ENCODE results near the gene PPP1R15B.

The PPP1R15B gene

DNA sequence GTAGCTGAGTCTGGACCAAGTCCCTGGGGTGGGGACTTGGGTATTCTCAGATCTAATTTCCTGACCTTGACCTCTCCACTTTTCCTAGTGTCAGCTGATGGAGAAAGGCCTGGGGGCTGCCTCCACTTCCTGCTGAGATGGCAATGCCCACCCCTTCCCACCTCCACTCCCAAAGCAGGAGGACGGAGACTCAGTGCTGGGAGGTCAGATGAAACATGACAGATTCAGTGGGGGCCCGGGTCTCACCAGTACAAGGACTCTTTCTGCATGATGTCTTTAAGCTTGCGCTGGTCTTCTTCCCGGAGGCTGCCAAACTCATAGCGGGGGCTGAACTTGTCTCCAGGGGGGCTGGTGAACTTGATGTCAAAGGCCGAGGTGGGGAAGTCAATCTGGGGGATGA, 35.6 kb upstream of the PPP1R15B start:
- H4K20me1 ChIP-seq (ENCODE audit: low read depth, low read length): no peaks in the 10 kb centered on the region
- no peak overlapping the region for H3K4me2 ChIP-seq (ENCODE audit: low read depth, low read length, poor library complexity, severe bottlenecking)
- no peak overlapping the region for H3K27ac ChIP-seq (ENCODE audit: low read depth, low read length)
- H3F3A ChIP-seq (ENCODE audit: insufficient read depth): no peaks in the 10 kb centered on the region
- no peak overlapping the region for H3K4me3 ChIP-seq (ENCODE audit: insufficient read depth, low read length, poor library complexity, severe bottlenecking)
- no peaks in the 10 kb centered on the region for H3K9me3 ChIP-seq (ENCODE audit: insufficient read depth, low read length)
- H3K9ac ChIP-seq (ENCODE audit: low read length): no peak overlapping the region
- H3K27me3 ChIP-seq (ENCODE audit: low read length): no peaks in the 10 kb centered on the region
- no peaks in the 10 kb centered on the region for H3K9me2 ChIP-seq (replicated peaks; ENCODE audit: insufficient read depth, low read length)
- TF ChIP-seq, protein P1, sequence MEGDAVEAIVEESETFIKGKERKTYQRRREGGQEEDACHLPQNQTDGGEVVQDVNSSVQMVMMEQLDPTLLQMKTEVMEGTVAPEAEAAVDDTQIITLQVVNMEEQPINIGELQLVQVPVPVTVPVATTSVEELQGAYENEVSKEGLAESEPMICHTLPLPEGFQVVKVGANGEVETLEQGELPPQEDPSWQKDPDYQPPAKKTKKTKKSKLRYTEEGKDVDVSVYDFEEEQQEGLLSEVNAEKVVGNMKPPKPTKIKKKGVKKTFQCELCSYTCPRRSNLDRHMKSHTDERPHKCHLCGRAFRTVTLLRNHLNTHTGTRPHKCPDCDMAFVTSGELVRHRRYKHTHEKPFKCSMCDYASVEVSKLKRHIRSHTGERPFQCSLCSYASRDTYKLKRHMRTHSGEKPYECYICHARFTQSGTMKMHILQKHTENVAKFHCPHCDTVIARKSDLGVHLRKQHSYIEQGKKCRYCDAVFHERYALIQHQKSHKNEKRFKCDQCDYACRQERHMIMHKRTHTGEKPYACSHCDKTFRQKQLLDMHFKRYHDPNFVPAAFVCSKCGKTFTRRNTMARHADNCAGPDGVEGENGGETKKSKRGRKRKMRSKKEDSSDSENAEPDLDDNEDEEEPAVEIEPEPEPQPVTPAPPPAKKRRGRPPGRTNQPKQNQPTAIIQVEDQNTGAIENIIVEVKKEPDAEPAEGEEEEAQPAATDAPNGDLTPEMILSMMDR (IDR thresholded peaks at IDR 0.05; ENCODE audit: insufficient read depth, low read length, poor library complexity, severe bottlenecking): no peak
- TF ChIP-seq EZH2phosphoT487 (conservative IDR thresholded peaks at IDR 0.05; ENCODE audit: low read length): no peak
- no peaks in the 10 kb centered on the region for H3K79me2 ChIP-seq (ENCODE audit: insufficient read depth, low read length)
- no peak overlapping the region for H2AFZ ChIP-seq (ENCODE audit: low read depth, low read length, severe bottlenecking)
- no peaks in the 10 kb centered on the region for H3K36me3 ChIP-seq (ENCODE audit: low read length)

DNA sequence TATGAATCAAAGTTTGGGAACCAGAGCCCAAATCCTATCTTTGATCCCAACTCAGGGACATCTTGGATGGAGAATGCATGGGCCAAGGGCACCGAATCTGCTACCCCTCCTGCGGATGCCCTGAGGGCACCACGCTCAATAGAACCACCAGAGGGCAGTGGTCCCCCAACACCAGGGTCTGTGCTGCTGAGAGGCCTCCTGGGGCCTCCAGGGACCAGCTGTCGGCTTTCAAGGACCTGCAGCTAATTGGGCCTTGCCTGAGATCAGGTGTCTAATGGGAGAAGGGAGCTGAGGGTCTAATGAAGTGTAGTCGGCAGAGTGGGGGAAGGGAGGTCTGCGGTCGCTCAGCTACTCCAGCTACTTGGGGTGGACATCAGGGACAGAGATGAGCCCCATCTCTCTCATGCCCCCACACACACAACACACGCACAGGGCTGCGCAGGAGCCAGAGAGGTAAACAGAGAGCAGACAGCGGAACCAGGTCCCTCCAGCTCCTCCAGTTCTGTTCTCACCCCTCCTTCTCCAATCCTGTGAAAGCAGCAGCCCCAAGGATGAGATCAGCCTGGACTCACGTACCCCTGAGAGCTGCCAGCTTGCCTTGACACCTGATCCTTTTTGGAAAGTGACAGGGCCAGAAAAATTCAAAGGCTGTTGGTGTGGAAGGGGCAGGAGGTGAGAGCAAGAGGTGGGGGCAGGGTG, 34.9 kb upstream of the PPP1R15B start:
- Histone ChIP-seq H2AFZ (ENCODE audit: low read depth, low read length, severe bottlenecking) (no peak overlapping the region), H3K9ac (ENCODE audit: low read length) (no peak overlapping the region), H3K79me2 (ENCODE audit: insufficient read depth, low read length) (no peaks in the 10 kb centered on the region), H3F3A (ENCODE audit: insufficient read depth) (no peaks in the 10 kb centered on the region), H3K4me3 (ENCODE audit: insufficient read depth, low read length, poor library complexity, severe bottlenecking) (no peak overlapping the region), H3K36me3 (ENCODE audit: low read length) (no peaks in the 10 kb centered on the region), H3K27ac (ENCODE audit: low read depth, low read length) (no peak overlapping the region), H4K20me1 (ENCODE audit: low read depth, low read length) (no peaks in the 10 kb centered on the region), H3K9me3 (ENCODE audit: insufficient read depth, low read length) (no peaks in the 10 kb centered on the region), H3K27me3 (ENCODE audit: low read length) (no peaks in the 10 kb centered on the region), H3K4me2 (ENCODE audit: low read depth, low read length, poor library complexity, severe bottlenecking) (no peak overlapping the region), H3K9me2 (replicated peaks; ENCODE audit: insufficient read depth, low read length) (no peaks in the 10 kb centered on the region)
- no peak for TF ChIP-seq EZH2phosphoT487 (conservative IDR thresholded peaks at IDR 0.05; ENCODE audit: low read length)
- TF ChIP-seq, protein P1 (IDR thresholded peaks at IDR 0.05; ENCODE audit: insufficient read depth, low read length, poor library complexity, severe bottlenecking): peak; percentile 67

DNA sequence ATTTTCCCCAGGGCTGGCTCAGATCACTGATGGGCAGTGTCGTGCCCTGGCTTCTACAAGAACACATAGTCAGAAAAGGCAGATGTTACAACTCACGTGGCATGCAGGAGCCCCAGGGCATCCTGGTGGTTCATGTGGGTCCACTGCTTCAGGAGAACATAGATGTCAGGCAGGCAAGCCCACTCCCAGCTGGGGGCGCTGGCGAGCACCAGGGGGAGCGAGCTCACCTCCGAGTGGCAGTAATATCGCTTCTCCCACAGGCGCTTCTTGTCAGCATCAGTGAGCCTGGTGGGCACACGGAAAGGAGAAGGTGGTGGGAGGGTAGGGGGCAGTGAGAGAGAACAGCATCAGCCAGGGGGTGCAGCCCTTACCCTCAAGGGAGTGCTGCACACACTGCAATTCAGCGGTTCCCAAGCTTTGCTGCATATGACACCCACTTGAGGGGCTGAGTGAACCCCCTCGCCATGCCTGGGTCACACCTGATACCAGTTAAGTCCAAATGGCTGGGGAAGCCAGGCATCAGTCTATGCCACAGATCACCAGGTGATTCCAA, 34.3 kb upstream of the PPP1R15B start:
- TF ChIP-seq, protein P1 (IDR thresholded peaks at IDR 0.05; ENCODE audit: insufficient read depth, low read length, poor library complexity, severe bottlenecking): no peak
- TF ChIP-seq EZH2phosphoT487 (conservative IDR thresholded peaks at IDR 0.05; ENCODE audit: low read length): no peak
- Histone ChIP-seq H3K9ac (ENCODE audit: low read length) (no peak overlapping the region), H3K4me2 (ENCODE audit: low read depth, low read length, poor library complexity, severe bottlenecking) (no peak overlapping the region), H3K4me3 (ENCODE audit: insufficient read depth, low read length, poor library complexity, severe bottlenecking) (no peak overlapping the region), H3F3A (ENCODE audit: insufficient read depth) (no peaks in the 10 kb centered on the region), H3K9me2 (replicated peaks; ENCODE audit: insufficient read depth, low read length) (no peaks in the 10 kb centered on the region), H3K9me3 (ENCODE audit: insufficient read depth, low read length) (no peaks in the 10 kb centered on the region), H3K36me3 (ENCODE audit: low read length) (no peaks in the 10 kb centered on the region), H2AFZ (ENCODE audit: low read depth, low read length, severe bottlenecking) (no peak overlapping the region), H4K20me1 (ENCODE audit: low read depth, low read length) (no peaks in the 10 kb centered on the region), H3K79me2 (ENCODE audit: insufficient read depth, low read length) (no peaks in the 10 kb centered on the region), H3K27me3 (ENCODE audit: low read length) (no peaks in the 10 kb centered on the region), H3K27ac (ENCODE audit: low read depth, low read length) (no peak overlapping the region)

Measured in SU-DHL-6 (cell line).